SU-DHL-6 (cell line): ENCODE results near the gene CIAO2A.

Experiments
- EZH2phosphoT487 ChIP-seq: fragments of 200-600 bp; sonication (generic), shearing (Covaris generic); conservative IDR thresholded peaks from 2 replicates; pipeline ENCODE4 v1.6.1; 2018; ENCODE audit warnings: mild to moderate bottlenecking, antibody characterized with exemption, low read length, moderate library complexity, mixed read lengths
- TF ChIP-seq, protein P1 (sequence below): fragments of 200-600 bp; sonication (generic); IDR thresholded peaks from one replicate; pipeline ENCODE4 v1.5.1; 2017; ENCODE audit warnings: antibody characterized with exemption, mild to moderate bottlenecking, low read length, moderate library complexity; ENCODE audit not compliant: insufficient read depth, poor library complexity, severe bottlenecking

DNA sequence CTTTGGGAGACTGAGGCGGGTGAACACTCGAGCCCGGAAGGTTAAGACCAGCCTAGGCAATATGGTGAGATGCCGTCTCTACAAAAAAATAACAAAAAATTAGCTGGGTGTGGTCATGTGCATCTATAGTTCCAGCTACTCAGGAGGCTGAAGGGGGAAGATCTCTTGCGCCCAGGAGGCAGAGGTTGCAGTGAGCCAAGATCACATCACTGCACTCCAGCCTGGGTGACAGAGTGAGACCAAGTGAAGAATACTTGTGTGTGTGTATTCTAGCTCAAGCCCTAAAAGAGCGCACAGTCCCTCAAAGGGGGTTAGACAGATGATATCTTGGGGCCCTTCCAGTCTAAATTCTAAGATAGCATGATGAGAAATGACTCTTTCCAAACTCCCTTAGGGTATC lies 71.1 kb downstream of the CIAO2A start:
- TF ChIP-seq, protein P1, sequence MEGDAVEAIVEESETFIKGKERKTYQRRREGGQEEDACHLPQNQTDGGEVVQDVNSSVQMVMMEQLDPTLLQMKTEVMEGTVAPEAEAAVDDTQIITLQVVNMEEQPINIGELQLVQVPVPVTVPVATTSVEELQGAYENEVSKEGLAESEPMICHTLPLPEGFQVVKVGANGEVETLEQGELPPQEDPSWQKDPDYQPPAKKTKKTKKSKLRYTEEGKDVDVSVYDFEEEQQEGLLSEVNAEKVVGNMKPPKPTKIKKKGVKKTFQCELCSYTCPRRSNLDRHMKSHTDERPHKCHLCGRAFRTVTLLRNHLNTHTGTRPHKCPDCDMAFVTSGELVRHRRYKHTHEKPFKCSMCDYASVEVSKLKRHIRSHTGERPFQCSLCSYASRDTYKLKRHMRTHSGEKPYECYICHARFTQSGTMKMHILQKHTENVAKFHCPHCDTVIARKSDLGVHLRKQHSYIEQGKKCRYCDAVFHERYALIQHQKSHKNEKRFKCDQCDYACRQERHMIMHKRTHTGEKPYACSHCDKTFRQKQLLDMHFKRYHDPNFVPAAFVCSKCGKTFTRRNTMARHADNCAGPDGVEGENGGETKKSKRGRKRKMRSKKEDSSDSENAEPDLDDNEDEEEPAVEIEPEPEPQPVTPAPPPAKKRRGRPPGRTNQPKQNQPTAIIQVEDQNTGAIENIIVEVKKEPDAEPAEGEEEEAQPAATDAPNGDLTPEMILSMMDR: no peak
- TF ChIP-seq EZH2phosphoT487: no peak
